Coronary artery (tissue), 2 donors: Measurements from ENCODE around the gene TTBK1.

ENCODE experiments used
- DNase-seq: peaks from one replicate; pipeline ENCODE4 v3.0.0-alpha.2; 2017; ENCODE audit warnings: low spot score
- H3K27ac ChIP-seq, 2 donors: fragments of 200-600 bp; sonication (generic); one replicate each; pipeline ENCODE4 v1.5.1; 2016 to 2019
- H3K4me3 ChIP-seq: fragments of 200-600 bp; sonication (generic); 2 replicates; pipeline ENCODE4 v1.5.1; 2016; ENCODE audit warnings: mild to moderate bottlenecking, moderate library complexity
- CTCF ChIP-seq: fragments of 200-600 bp; sonication (generic); IDR thresholded peaks from one replicate; pipeline ENCODE4 v1.5.1; 2019; ENCODE audit warnings: antibody characterized with exemption

Gene TTBK1

DNA sequence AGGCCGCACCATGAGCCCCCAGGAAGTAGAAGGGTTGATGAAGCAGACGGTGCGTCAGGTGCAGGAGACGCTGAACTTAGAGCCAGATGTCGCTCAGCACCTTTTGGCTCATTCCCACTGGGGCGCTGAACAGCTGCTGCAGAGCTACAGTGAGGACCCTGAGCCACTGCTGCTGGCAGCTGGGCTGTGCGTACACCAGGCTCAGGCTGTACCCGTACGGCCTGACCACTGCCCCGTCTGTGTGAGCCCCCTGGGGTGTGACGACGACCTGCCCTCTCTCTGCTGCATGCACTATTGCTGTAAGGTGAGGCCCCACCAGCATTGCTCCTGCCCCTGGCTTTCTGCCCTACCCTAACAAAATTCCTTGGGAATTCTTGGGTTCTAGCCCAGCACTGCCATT is 27.1 kb upstream of the TTBK1 start:
- DNase-seq = no peak
- TF ChIP-seq CTCF = no peak
- no peak overlapping the region for H3K4me3 ChIP-seq
- H3K27ac ChIP-seq = no peak overlapping the region

DNA sequence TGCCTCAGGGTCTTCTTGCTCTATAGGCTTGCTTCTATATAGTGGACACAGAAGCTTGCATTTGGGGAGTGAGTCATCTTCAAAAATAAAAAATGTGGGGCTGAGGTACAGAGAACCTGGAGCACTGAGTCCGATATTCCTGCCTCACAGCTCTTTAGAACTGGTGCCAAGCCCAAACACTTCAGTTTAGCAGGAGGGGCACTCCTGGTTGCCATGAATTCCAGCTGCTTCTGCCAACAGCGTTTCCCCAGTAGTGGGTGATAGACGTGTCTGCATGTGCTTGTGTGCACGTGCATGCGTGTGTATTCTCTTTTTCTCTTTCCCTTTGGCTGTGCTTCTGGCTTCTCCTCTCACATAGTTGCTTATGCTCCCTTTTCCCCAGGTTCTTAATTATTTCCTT is 25.9 kb upstream of the TTBK1 start:
- no peak overlapping the region for H3K4me3 ChIP-seq
- H3K27ac ChIP-seq = no peak overlapping the region
- peak; percentile 17 for DNase-seq
- TF ChIP-seq CTCF = no peak

DNA sequence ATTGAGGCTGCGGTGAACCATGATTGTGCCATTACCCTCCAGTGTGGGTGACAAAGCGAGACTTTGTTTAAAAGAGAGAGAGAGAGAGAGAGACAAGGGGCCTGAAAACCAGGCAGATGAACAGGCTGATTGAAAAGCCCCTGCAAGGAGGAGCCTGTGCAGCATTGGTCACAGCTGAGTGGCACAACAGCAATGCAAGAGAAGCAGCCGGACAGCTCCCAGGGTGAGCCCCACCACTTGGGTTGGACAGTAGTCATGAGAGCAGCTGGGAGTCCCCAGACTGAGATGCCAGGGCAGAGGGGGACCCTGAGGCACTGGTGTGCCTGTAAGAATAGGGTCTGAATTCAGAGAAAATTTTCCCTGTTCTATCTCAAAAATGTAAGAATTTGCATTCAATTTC is 24.2 kb upstream of the TTBK1 start:
- no peak overlapping the region for H3K4me3 ChIP-seq
- peak; percentile 64 for DNase-seq
- no peak overlapping the region for H3K27ac ChIP-seq
- no peak for TF ChIP-seq CTCF

GRCh38 chr6:43219814-43220213 is 23.5 kb upstream of the TTBK1 start:
- Histone ChIP-seq H3K27ac (no peak overlapping the region), H3K4me3 (no peak overlapping the region)
- peak; percentile 55 for DNase-seq
- TF ChIP-seq CTCF = no peak

GRCh38 chr6:43220439-43220951 is 22.8 kb upstream of the TTBK1 start:
- no peak overlapping the region for H3K4me3 ChIP-seq
- peak; percentile 53 for DNase-seq
- no peak overlapping the region for H3K27ac ChIP-seq
- no peak for TF ChIP-seq CTCF

- no peak overlapping the region for H3K4me3 ChIP-seq
- no peak overlapping the region for H3K27ac ChIP-seq
- no peak for TF ChIP-seq CTCF
- peak; percentile 46 for DNase-seq
Measured at GRCh38 chr6:43221046-43221972, 22.0 kb upstream of the TTBK1 start.
